ENCODE results near the gene HSD17B11. TPM values are rescaled to one million over a fixed set of nuclear protein-coding genes. Genes with fewer than 3 reads are reported as not detected.

HSD17B11 gene, protein sequence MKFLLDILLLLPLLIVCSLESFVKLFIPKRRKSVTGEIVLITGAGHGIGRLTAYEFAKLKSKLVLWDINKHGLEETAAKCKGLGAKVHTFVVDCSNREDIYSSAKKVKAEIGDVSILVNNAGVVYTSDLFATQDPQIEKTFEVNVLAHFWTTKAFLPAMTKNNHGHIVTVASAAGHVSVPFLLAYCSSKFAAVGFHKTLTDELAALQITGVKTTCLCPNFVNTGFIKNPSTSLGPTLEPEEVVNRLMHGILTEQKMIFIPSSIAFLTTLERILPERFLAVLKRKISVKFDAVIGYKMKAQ
- total RNA-seq (10 to 100 TPM in 6 of 10 donors, 1 to 10 TPM in 4; 4.6 to 24.1 (median 11.9) TPM), polyA plus RNA-seq (10 to 100 TPM; 24.1 to 25.4 TPM)
- long read RNA-seq, donor 1, transcript HSD17B11-201 (7 exons, 1,885 nt), result major isoform, 23 of 27 reads
- long read RNA-seq, donor 1, partial matches to known transcripts, result 0 of 27 reads
- long read RNA-seq, donor 1, other reads (novel, unspliced or antisense), result 3 of 27 reads
- long read RNA-seq, donor 2, transcript HSD17B11-201 (7 exons, 1,885 nt), result major isoform, 22 of 24 reads
- long read RNA-seq, donor 2, partial matches to known transcripts, result 0 of 24 reads
- long read RNA-seq, donor 2, other reads (novel, unspliced or antisense), result 2 of 24 reads
- long read RNA-seq, donor 3, transcript HSD17B11-201 (7 exons, 1,885 nt), result major isoform, 28 of 29 reads
- long read RNA-seq, donor 3, partial matches to known transcripts, result 0 of 29 reads
- long read RNA-seq, donor 3, other reads (novel, unspliced or antisense), result 1 of 29 reads

GRCh38 chr4:87390891-87391575 is at the start of gene HSD17B11:
Gene HSD17B11 (minus strand): TSS chr4:87391188. CDS start chr4:87391070, 118 bp downstream.
- no peaks in the 10 kb centered on the region for H3K27me3 ChIP-seq
- ATAC-seq (peak; percentile 99 to 100 (median 100)), DNase-seq (peak; percentile 82 to 92)
- peaks cover 0 to 13% (median 5%) of the 10 kb centered on the region in 11 donors for H3K9me3 ChIP-seq
- intact Hi-C loops (cut with DNase I), result loop anchor here in 2 of 10 donors (2.0 kb wide), 1 partner anchor 32 kb away; the partner anchor contains the start of gene NUDT9 (in 2 of the 2)
- TF ChIP-seq, protein P1, sequence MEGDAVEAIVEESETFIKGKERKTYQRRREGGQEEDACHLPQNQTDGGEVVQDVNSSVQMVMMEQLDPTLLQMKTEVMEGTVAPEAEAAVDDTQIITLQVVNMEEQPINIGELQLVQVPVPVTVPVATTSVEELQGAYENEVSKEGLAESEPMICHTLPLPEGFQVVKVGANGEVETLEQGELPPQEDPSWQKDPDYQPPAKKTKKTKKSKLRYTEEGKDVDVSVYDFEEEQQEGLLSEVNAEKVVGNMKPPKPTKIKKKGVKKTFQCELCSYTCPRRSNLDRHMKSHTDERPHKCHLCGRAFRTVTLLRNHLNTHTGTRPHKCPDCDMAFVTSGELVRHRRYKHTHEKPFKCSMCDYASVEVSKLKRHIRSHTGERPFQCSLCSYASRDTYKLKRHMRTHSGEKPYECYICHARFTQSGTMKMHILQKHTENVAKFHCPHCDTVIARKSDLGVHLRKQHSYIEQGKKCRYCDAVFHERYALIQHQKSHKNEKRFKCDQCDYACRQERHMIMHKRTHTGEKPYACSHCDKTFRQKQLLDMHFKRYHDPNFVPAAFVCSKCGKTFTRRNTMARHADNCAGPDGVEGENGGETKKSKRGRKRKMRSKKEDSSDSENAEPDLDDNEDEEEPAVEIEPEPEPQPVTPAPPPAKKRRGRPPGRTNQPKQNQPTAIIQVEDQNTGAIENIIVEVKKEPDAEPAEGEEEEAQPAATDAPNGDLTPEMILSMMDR (IDR thresholded peaks at IDR 0.05), result peak in 4 of 9 donors; percentile 5 to 44 (median 35)
- peak within 1 kb of the TSS; percentile 56 to 79 (median 68) for H3K4me3 ChIP-seq
- peak within 1 kb of the TSS; percentile 78 to 95 (median 89) for H3K27ac ChIP-seq
- H3K36me3 ChIP-seq, result peaks cover 0 to 7% (median 0%) of the 10 kb centered on the region in 9 donors
- H3K4me1 ChIP-seq, result peaks cover 0 to 41% (median 25%) of the 10 kb centered on the region in 9 donors
- WGBS, 2 donors, result 0% methylated on average over 32 of the region's 32 CpGs

DNA sequence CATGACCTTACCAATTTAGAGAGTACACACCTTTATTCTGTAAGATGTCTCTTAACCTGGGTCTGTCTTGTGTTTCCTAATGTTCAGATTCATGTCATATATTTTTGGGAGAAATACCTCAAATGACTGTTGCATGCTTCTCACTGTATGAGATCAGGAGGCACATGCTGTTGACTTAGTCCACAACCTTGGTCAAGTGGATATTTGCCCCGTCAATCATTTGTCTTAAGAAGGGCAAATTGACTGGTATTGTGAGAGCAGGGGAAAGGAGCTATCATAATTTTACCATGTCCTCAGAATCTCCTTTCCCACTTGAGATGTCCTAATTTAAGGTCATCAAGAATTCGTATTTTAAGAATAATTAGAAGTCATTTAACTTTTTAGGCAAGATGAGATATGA is 42.4 kb upstream of the HSD17B11 start:
- H3K27ac ChIP-seq, result no peak overlapping the region
- H3K4me3 ChIP-seq, result no peak overlapping the region
- 91 to 95% methylated on average over 2 of the region's 2 CpGs for WGBS, 2 donors
- H3K36me3 ChIP-seq, result peaks cover 0 to 38% (median 14%) of the 10 kb centered on the region in 9 donors
- no peaks in the 10 kb centered on the region for H3K27me3 ChIP-seq
- TF ChIP-seq, protein P1 (IDR thresholded peaks at IDR 0.05), result no peak
- no peak for DNase-seq
- H3K4me1 ChIP-seq, result peaks cover 0 to 22% (median 8%) of the 10 kb centered on the region in 9 donors
- intact Hi-C loops (cut with DNase I), result no loop called here
- H3K9me3 ChIP-seq, result no peaks in the 10 kb centered on the region
- ATAC-seq, result no peak

- ATAC-seq, result no peak
- no peaks in the 10 kb centered on the region for H3K9me3 ChIP-seq
- intact Hi-C loops (cut with DNase I), result no loop called here
- H3K27ac ChIP-seq, result no peak overlapping the region
- peaks cover 0 to 28% (median 8%) of the 10 kb centered on the region in 9 donors for H3K4me1 ChIP-seq
- no peak for DNase-seq
- TF ChIP-seq, protein P1 (IDR thresholded peaks at IDR 0.05), result no peak
- no peaks in the 10 kb centered on the region for H3K27me3 ChIP-seq
- H3K4me3 ChIP-seq, result no peak overlapping the region
- WGBS, 2 donors, result 94 to 95% methylated on average over 2 of the region's 2 CpGs
- H3K36me3 ChIP-seq, result peaks cover 0 to 5% (median 0%) of the 10 kb centered on the region in 9 donors
Observed at GRCh38 chr4:87430038-87430437, 39.0 kb upstream of the HSD17B11 start.

GRCh38 chr4:87428979-87429378 is 38.0 kb upstream of the HSD17B11 start:
- H3K27ac ChIP-seq, result no peak overlapping the region
- DNase-seq (no peak), ATAC-seq (no peak)
- H3K4me3 ChIP-seq, result no peak overlapping the region
- TF ChIP-seq, protein P1 (IDR thresholded peaks at IDR 0.05), result no peak
- H3K9me3 ChIP-seq, result no peaks in the 10 kb centered on the region
- intact Hi-C loops (cut with DNase I), result no loop called here
- 89 to 94% methylated on average over 6 of the region's 6 CpGs for WGBS, 2 donors
- H3K4me1 ChIP-seq, result peaks cover 0 to 39% (median 17%) of the 10 kb centered on the region in 9 donors
- no peaks in the 10 kb centered on the region for H3K36me3 ChIP-seq
- H3K27me3 ChIP-seq, result no peaks in the 10 kb centered on the region
